Astrocyte of the cerebellum (primary cell): Measurements from ENCODE around the gene COMMD7.

Experiments used
- DNase-seq: peaks from one replicate; pipeline ENCODE4 v3.0.0-alpha.2; 2011; ENCODE audit warnings: low read depth
- H3K4me3 ChIP-seq: 2 replicates; pipeline ENCODE4 v1.5.1; 2011; ENCODE audit warnings: mild to moderate bottlenecking, low read depth, low read length, moderate library complexity
- in situ Hi-C: cut with HindIII; loops from 2 replicates; pipeline ENCODE4 v1.10.0; 2017; ENCODE audit warnings: low sequenced_read_pairs
- TF ChIP-seq, protein P1 (sequence below): IDR thresholded peaks from 2 replicates; pipeline ENCODE4 v1.5.1; 2012; ENCODE audit warnings: low read length, low read depth, moderate library complexity, mild to moderate bottlenecking; ENCODE audit errors: missing control alignments

The COMMD7 gene

GRCh38 chr20:32655903-32656512 lies 87.3 kb downstream of the COMMD7 start:
- TF ChIP-seq, protein P1, sequence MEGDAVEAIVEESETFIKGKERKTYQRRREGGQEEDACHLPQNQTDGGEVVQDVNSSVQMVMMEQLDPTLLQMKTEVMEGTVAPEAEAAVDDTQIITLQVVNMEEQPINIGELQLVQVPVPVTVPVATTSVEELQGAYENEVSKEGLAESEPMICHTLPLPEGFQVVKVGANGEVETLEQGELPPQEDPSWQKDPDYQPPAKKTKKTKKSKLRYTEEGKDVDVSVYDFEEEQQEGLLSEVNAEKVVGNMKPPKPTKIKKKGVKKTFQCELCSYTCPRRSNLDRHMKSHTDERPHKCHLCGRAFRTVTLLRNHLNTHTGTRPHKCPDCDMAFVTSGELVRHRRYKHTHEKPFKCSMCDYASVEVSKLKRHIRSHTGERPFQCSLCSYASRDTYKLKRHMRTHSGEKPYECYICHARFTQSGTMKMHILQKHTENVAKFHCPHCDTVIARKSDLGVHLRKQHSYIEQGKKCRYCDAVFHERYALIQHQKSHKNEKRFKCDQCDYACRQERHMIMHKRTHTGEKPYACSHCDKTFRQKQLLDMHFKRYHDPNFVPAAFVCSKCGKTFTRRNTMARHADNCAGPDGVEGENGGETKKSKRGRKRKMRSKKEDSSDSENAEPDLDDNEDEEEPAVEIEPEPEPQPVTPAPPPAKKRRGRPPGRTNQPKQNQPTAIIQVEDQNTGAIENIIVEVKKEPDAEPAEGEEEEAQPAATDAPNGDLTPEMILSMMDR: no peak
- in situ Hi-C loops: no loop called here
- H3K4me3 ChIP-seq: no peak overlapping the region
- no peak for DNase-seq

DNA sequence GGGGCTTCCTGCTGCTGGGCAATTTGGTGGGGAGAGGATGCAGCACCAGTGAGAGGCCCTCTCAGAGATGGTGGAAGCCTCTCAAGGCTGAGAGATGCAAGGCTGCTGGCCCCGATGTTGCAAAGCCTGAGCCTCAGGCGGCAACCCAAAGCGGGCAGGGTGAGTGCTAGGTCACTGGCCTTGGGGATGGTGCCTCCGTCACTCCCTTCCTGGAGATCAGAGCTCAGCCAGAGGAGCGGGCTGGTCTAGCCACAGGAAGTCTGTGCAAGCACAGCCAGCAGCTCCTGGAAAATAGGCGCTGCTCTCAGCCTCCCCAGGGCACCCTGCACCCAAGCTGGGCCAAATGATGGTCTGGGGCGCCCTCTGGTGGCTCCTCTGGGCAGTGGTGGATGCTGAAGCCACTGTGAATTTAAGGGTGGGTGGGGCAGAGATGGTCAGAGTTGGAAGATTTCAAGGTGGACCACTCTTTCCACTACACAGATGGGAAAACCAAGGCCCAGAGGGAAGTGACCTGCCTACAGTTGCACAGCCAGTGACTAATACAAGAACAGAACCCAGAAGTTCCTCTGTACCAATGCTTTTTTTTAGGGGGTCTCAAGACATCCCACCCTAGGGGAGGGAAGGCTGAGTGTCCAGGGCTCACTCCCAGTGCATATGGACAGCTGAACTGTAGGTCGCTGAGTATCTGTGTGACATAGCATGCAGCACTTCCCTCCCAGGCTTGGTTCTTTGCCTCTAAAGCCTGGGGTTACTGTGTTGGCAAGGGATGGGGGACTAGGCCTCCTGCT lies 90.3 kb downstream of the COMMD7 start:
- TF ChIP-seq, protein P1: peak; percentile 89
- peak; percentile 43 for DNase-seq
- in situ Hi-C loops: no loop called here
- H3K4me3 ChIP-seq: no peak overlapping the region
